RWPE2 (cell line): ENCODE results near the gene ITGA4.

ENCODE experiments used
- ATAC-seq: fragments of 200-7000 bp; cut with Tn5 transposase; 3 replicates; pipeline ENCODE4 v1.9.1; 2021; ENCODE audit warnings: low read depth
- DNase-seq: peaks from one replicate; pipeline ENCODE4 v3.0.0-alpha.2; 2020; ENCODE audit warnings: low spot score
- H3K27ac ChIP-seq: fragments of 450-650 bp; 2 replicates; pipeline ENCODE4 v1.5.1; 2017; ENCODE audit warnings: mild to moderate bottlenecking; ENCODE audit not compliant: poor library complexity, severe bottlenecking
- H3K27me3 ChIP-seq: fragments of 250-450 bp; sonication (Bioruptor Pico); 2 replicates; pipeline ENCODE4 v1.5.1; 2021; ENCODE audit warnings: mild to moderate bottlenecking, moderate library complexity; ENCODE audit not compliant: insufficient read depth, poor library complexity, severe bottlenecking
- H3K36me3 ChIP-seq: fragments of 250-450 bp; sonication (Bioruptor Pico); 2 replicates; pipeline ENCODE4 v1.5.1; 2020; ENCODE audit warnings: low read depth, mild to moderate bottlenecking, moderate library complexity
- H3K4me1 ChIP-seq: fragments of 250-450 bp; sonication (Bioruptor Pico); 2 replicates; pipeline ENCODE4 v1.5.1; 2021; ENCODE audit warnings: mild to moderate bottlenecking, moderate library complexity; ENCODE audit not compliant: insufficient read depth, poor library complexity, severe bottlenecking
- H3K4me3 ChIP-seq: fragments of 250-450 bp; sonication (Bioruptor Pico); 2 replicates; pipeline ENCODE4 v1.5.1; 2021; ENCODE audit warnings: mild to moderate bottlenecking, moderate library complexity; ENCODE audit not compliant: severe bottlenecking
- H3K9me3 ChIP-seq: fragments of 250-450 bp; sonication (Bioruptor Pico); 2 replicates; pipeline ENCODE4 v1.5.1; 2021; ENCODE audit warnings: mild to moderate bottlenecking, moderate library complexity; ENCODE audit not compliant: severe bottlenecking
- TF ChIP-seq, protein P1 (sequence below): fragments of 450-650 bp; IDR thresholded peaks from one replicate; pipeline ENCODE4 v1.5.1; 2017; ENCODE audit warnings: mild to moderate bottlenecking, moderate library complexity; ENCODE audit not compliant: poor library complexity, severe bottlenecking

The ITGA4 gene

DNA sequence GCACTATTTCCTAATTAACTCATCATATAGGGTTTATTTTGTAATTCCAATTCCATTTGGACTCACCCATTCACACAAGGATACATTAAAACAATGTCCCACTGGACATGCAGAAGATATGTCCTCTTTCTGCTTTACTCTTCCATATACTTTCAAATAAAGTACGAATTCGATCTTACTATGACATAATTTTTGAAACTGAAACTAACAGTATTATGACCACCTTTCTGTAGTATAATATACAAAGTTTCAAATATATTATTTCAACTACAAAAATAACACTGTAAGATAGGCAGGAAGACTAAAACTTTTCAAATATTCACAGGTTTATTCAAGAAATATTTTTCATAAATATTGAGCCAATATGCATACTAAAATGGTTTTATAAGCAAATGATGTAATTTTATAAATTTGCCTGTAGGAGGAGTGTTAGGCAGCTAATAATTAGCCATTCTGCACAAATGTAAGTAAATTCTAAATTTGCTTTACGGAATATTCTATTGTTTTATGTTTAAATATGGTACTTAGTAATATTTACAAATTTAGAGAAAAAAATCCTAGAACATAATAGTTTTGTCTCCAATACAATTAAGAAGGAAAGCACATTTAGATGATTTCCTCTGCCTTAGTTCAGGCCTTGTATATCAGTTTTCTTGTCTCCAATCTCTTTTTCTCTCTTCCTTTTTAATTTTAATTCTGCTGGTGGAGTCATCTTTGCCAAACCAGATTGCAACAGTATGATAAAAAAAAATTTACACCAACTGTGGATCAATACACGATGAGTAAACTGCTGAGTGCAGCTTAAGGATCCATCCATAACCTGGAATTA lies 113.9 kb downstream of the ITGA4 start:
- Histone ChIP-seq H3K9me3 (no peaks in the 10 kb centered on the region), H3K4me1 (peaks cover 4% of the 10 kb centered on the region), H3K4me3 (no peak overlapping the region), H3K27ac (no peak overlapping the region), H3K36me3 (no peaks in the 10 kb centered on the region), H3K27me3 (no peaks in the 10 kb centered on the region)
- ATAC-seq (no peak), DNase-seq (no peak)
- TF ChIP-seq, protein P1, sequence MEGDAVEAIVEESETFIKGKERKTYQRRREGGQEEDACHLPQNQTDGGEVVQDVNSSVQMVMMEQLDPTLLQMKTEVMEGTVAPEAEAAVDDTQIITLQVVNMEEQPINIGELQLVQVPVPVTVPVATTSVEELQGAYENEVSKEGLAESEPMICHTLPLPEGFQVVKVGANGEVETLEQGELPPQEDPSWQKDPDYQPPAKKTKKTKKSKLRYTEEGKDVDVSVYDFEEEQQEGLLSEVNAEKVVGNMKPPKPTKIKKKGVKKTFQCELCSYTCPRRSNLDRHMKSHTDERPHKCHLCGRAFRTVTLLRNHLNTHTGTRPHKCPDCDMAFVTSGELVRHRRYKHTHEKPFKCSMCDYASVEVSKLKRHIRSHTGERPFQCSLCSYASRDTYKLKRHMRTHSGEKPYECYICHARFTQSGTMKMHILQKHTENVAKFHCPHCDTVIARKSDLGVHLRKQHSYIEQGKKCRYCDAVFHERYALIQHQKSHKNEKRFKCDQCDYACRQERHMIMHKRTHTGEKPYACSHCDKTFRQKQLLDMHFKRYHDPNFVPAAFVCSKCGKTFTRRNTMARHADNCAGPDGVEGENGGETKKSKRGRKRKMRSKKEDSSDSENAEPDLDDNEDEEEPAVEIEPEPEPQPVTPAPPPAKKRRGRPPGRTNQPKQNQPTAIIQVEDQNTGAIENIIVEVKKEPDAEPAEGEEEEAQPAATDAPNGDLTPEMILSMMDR, result peak; percentile 55

DNA sequence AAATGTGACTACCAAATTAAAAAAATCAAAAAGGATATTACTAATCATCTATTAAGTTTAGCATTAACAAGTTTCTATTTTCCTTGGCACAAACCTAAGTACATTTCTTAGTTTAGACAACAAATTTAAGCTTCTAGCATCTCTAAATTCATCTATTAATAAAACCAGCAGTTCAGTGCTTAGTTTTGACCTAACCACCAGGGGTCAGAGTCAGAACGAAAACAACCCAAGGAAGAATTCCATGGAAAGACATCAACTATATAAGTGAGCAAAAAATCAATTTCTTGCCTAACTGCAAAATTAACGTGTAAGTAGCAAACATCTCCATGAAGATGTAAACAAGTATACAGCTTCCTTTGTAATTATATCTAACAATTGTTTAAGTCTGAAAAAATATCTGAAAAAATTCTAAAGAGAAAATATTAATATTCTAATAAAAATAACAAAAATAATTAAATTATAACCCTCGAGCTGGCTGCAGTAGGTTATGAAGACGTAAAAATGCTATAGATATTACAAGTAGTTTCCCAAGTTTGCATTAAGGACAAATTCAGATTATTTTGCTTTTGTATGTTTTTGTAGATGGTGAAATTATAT lies 116.1 kb downstream of the ITGA4 start:
- DNase-seq, result no peak
- peak; percentile 65; the same call in 2 of the 3 replicates for ATAC-seq
- H3K27ac ChIP-seq, result no peak overlapping the region
- no peaks in the 10 kb centered on the region for H3K9me3 ChIP-seq
- no peaks in the 10 kb centered on the region for H3K36me3 ChIP-seq
- H3K27me3 ChIP-seq, result no peaks in the 10 kb centered on the region
- no peak overlapping the region for H3K4me3 ChIP-seq
- peaks cover 4% of the 10 kb centered on the region for H3K4me1 ChIP-seq
- TF ChIP-seq, protein P1, result peak; percentile 77

DNA sequence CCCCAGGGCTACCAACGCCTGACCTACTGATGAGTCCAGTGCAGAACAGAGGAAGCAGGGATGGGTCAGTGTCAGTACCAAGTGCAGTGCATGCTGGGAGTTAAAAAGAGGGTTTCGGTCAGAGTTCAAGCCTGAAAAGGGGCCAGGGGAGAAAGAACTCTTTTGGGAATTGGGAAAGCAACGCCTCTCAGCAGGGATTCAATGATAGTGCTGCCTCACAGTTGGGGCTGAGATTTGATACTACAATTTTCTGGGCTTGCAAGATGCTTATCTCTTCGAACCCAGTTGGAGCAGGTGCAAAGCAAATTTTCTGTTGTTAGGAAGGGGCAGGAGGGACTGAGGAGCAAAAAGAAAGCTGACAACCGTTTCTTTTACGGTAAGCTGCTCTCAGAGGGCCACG lies 117.1 kb downstream of the ITGA4 start:
- TF ChIP-seq, protein P1, result no peak
- no peak for ATAC-seq

DNA sequence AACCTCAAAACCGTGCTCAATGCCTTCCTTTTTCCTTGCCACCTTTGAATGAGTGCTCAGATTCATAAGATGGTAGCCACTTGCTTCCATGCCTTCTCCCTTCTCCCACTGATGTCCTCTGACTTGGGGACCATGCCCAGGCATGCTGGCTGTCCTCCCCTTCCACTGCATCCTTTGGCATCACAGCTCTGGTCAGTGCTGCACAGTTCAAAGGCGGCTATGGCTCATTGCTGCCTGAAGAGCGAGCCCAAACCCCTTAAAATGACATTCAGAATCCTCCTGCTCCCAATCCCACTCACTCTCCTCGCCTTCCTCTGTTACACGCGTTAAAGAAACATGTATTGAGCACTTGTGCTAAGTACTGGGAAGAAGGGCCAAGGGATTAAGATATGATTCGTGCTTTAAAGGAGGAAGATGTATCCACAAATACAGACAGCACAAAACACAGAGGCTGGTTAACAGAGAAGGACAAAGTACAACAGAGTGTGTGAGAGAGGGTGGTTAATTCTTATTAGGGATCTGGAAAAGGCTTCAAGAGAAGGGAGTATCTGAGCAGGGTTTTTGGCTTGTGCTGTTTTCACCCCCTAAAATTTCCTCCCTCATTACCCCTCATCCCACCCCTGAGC lies 118.0 kb downstream of the ITGA4 start:
- 0 out of 3 replicates have a peak, but pooled peaks have one; percentile 21 for ATAC-seq
- no peaks in the 10 kb centered on the region for H3K27me3 ChIP-seq
- TF ChIP-seq, protein P1, result no peak
- no peak for DNase-seq
- peaks cover 4% of the 10 kb centered on the region for H3K4me1 ChIP-seq
- H3K4me3 ChIP-seq, result no peak overlapping the region
- H3K36me3 ChIP-seq, result no peaks in the 10 kb centered on the region
- H3K27ac ChIP-seq, result no peak overlapping the region
- no peaks in the 10 kb centered on the region for H3K9me3 ChIP-seq

More for the DNA sequence above, 117.1 kb downstream of the ITGA4 start:
- H3K27ac ChIP-seq, result no peak overlapping the region
- H3K36me3 ChIP-seq, result no peaks in the 10 kb centered on the region
- peaks cover 4% of the 10 kb centered on the region for H3K4me1 ChIP-seq
- no peaks in the 10 kb centered on the region for H3K9me3 ChIP-seq
- H3K4me3 ChIP-seq, result no peak overlapping the region
- no peaks in the 10 kb centered on the region for H3K27me3 ChIP-seq
- no peak for DNase-seq
